Measurements from ENCODE around the gene ZNF609.

DNA sequence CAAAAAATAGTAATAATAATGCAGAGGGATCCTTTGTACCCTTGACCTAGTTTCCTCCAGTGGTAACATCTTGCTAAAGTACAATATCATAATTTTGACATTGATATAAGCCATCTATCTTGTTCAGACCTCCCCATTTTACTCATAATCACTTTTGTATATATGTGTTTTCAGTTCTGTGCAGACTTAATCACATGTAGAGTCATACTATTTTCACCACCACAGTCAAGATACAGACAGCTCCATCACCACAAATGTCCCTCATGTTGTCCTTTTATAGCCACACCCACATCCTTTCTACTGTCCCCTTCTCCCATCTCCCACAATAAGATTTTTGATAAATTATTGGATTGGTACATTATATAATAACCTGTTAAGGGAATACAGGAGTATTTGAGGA is 25.4 kb downstream of the ZNF609 start:
- TF ChIP-seq CTCF (IDR thresholded peaks at IDR 0.05) (no peak), POLR2A (IDR thresholded peaks at IDR 0.05) (no peak)

All from lower leg skin (tissue), 3 donors.